Stomach (tissue), 4 donors: ENCODE results near the gene VSTM2L.

ENCODE experiments used
- EP300 ChIP-seq: sonication (generic); formaldehyde crosslinking; IDR thresholded peaks from one replicate; pipeline ENCODE4 v1.6.1; 2017; ENCODE audit warnings: antibody characterized with exemption
- TF ChIP-seq, protein P1 (sequence below), 7 experiments: fragments of 450-650 bp in 4 of 7; fragments of 200-600 bp in 3 of 7; sonication (generic) in 3 of 7; IDR thresholded peaks; one replicate each; pipeline ENCODE4 v1.5.1; 2016 to 2019; ENCODE audit warnings: antibody characterized with exemption in 7 of 7, control low read depth in 2 of 7, mild to moderate bottlenecking in 1 of 7

GRCh38 chr20:37914672-37915433 is 11.9 kb downstream of the VSTM2L start:
- TF ChIP-seq, protein P1, sequence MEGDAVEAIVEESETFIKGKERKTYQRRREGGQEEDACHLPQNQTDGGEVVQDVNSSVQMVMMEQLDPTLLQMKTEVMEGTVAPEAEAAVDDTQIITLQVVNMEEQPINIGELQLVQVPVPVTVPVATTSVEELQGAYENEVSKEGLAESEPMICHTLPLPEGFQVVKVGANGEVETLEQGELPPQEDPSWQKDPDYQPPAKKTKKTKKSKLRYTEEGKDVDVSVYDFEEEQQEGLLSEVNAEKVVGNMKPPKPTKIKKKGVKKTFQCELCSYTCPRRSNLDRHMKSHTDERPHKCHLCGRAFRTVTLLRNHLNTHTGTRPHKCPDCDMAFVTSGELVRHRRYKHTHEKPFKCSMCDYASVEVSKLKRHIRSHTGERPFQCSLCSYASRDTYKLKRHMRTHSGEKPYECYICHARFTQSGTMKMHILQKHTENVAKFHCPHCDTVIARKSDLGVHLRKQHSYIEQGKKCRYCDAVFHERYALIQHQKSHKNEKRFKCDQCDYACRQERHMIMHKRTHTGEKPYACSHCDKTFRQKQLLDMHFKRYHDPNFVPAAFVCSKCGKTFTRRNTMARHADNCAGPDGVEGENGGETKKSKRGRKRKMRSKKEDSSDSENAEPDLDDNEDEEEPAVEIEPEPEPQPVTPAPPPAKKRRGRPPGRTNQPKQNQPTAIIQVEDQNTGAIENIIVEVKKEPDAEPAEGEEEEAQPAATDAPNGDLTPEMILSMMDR (IDR thresholded peaks at IDR 0.05): no peak
- no peak for TF ChIP-seq EP300
